H1 (cell line): Measurements from ENCODE around the gene CACNA2D1. TPM values are rescaled to one million over a fixed set of nuclear protein-coding genes. Genes with fewer than 3 reads are reported as not detected.

Source experiments
- CTCF ChIA-PET: fragments of 300-600 bp; sonication (Branson Sonifier 250); formaldehyde crosslinking; loops from one replicate; lab custom pipeline; 2021; ENCODE audit not compliant: partially characterized antibody; lab: Charles Lee
- POLR2A ChIA-PET: fragments of 300-600 bp; sonication (Branson Sonifier 250); formaldehyde crosslinking; loops from one replicate; lab custom pipeline; 2021; ENCODE audit warnings: inconsistent platforms; ENCODE audit not compliant: partially characterized antibody; lab: Charles Lee
- DNase-seq, 2 experiments: peaks; one replicate each; pipeline versions ENCODE4 v3.0.0 to v3.0.0-alpha.2; 2010 to 2022; ENCODE audit warnings: low spot score in 2 of 2, low read depth in 1 of 2, mixed read lengths in 1 of 2
- FAIRE-seq: peaks from 2 replicates; lab custom pipeline; 2011; peaks lifted over from hg19 to GRCh38; lab: Jason Lieb, UNC
- H2AFZ ChIP-seq: 2 replicates; pipeline ENCODE4 v1.8.1; 2012; ENCODE audit warnings: low read length, inconsistent platforms
- H2AK5ac ChIP-seq: 2 replicates; pipeline ENCODE4 v1.6.1; 2013; ENCODE audit warnings: low read depth, low read length
- H2BK120ac ChIP-seq: replicated peaks from 2 replicates; pipeline ENCODE3; 2013; ENCODE audit warnings: low read depth, low read length, inconsistent platforms
- H2BK12ac ChIP-seq: 2 replicates; pipeline ENCODE4 v1.6.1; 2013; ENCODE audit warnings: low read depth, low read length
- H2BK15ac ChIP-seq: 2 replicates; pipeline ENCODE4 v1.6.1; 2013; ENCODE audit warnings: low read length
- H2BK20ac ChIP-seq: 2 replicates; pipeline ENCODE4 v1.6.1; 2013; ENCODE audit warnings: low read length
- H2BK5ac ChIP-seq: 2 replicates; pipeline ENCODE4 v1.6.1; 2013; ENCODE audit warnings: low read depth, low read length
- H3K14ac ChIP-seq: 2 replicates; pipeline ENCODE4 v1.6.1; 2013; ENCODE audit warnings: inconsistent platforms; ENCODE audit not compliant: insufficient read length
- H3K18ac ChIP-seq: 2 replicates; pipeline ENCODE4 v1.6.1; 2013; ENCODE audit warnings: low read length; ENCODE audit errors: extremely low read depth
- H3K23ac ChIP-seq: 2 replicates; pipeline ENCODE4 v1.6.1; 2013; ENCODE audit warnings: inconsistent platforms; ENCODE audit not compliant: insufficient read length
- H3K23me2 ChIP-seq: 2 replicates; pipeline ENCODE4 v1.6.1; 2013; ENCODE audit warnings: low read depth, low read length
- H3K27ac ChIP-seq: 2 replicates; pipeline ENCODE4 v1.6.1; 2011; ENCODE audit warnings: low read depth, low read length, inconsistent platforms
- H3K27me3 ChIP-seq, 4 experiments: replicated peaks in 1 of 4; 1 replicate in 1 of 4; 2 replicates in 3 of 4; pipeline versions ENCODE4 v1.6.1 to v1.8.1; 2011 to 2013; ENCODE audit warnings: low read length in 3 of 4, mild to moderate bottlenecking in 3 of 4, inconsistent platforms in 2 of 4, mixed read lengths in 2 of 4, moderate library complexity in 1 of 4; ENCODE audit not compliant: control insufficient read depth in 3 of 4, insufficient read depth in 3 of 4; ENCODE audit errors: extremely low read depth in 1 of 4
- H3K36me3 ChIP-seq, 4 experiments: 2 replicates each; pipeline versions ENCODE4 v1.6.1 to v1.8.1; 2011 to 2013; ENCODE audit warnings: mild to moderate bottlenecking in 4 of 4, low read length in 3 of 4, moderate library complexity in 2 of 4, control low read depth in 1 of 4, inconsistent platforms in 1 of 4; ENCODE audit not compliant: insufficient read depth in 4 of 4, control insufficient read depth in 2 of 4
- H3K4ac ChIP-seq: replicated peaks from 2 replicates; pipeline ENCODE3; 2013; ENCODE audit warnings: low read length, low read depth, mixed read lengths, inconsistent platforms; ENCODE audit not compliant: insufficient read length
- H3K4me1 ChIP-seq, 4 experiments: replicated peaks in 1 of 4; 1 replicate in 1 of 4; 2 replicates in 3 of 4; pipeline versions ENCODE4 v1.6.1 to v1.8.1; 2011 to 2013; ENCODE audit warnings: low read length in 3 of 4, inconsistent platforms in 2 of 4, mixed read lengths in 1 of 4; ENCODE audit not compliant: insufficient read depth in 4 of 4, control insufficient read depth in 3 of 4
- H3K4me2 ChIP-seq, 2 experiments: 2 replicates each; pipeline versions ENCODE4 v1.6.1 to v1.8.1; 2011 to 2013; ENCODE audit warnings: low read depth in 2 of 2, low read length in 2 of 2, control low read depth in 1 of 2, inconsistent platforms in 1 of 2, mild to moderate bottlenecking in 1 of 2; ENCODE audit not compliant: insufficient read depth in 1 of 2
- H3K4me3 ChIP-seq, 4 experiments: fragments of 200-600, 300-600 bp in 1 of 4; sonication (generic), shearing (Covaris generic), sonication (Bioruptor Twin) in 1 of 4; 2 replicates each; pipeline versions ENCODE4 v1.5.1 to v1.8.1; 2011 to 2016; ENCODE audit warnings: low read length in 4 of 4, low read depth in 3 of 4, control low read depth in 2 of 4, inconsistent platforms in 2 of 4, mild to moderate bottlenecking in 2 of 4, mixed read lengths in 1 of 4, moderate library complexity in 1 of 4; ENCODE audit not compliant: insufficient read depth in 2 of 4; ENCODE audit errors: extremely low read depth in 1 of 4
- H3K56ac ChIP-seq: replicated peaks from 2 replicates; pipeline ENCODE3; 2013; ENCODE audit warnings: low read depth, mild to moderate bottlenecking, mixed read lengths, low read length, inconsistent platforms; ENCODE audit not compliant: insufficient read length
- H3K79me1 ChIP-seq: 2 replicates; pipeline ENCODE4 v1.6.1; 2013; ENCODE audit warnings: low read depth, low read length, control low read depth
- H3K79me2 ChIP-seq, 2 experiments: 2 replicates each; pipeline versions ENCODE4 v1.6.1 to v1.8.1; 2012 to 2013; ENCODE audit warnings: low read length in 2 of 2, mild to moderate bottlenecking in 2 of 2, inconsistent platforms in 1 of 2; ENCODE audit not compliant: insufficient read depth in 2 of 2, control insufficient read depth in 1 of 2
- H3K9ac ChIP-seq, 4 experiments: replicated peaks in 1 of 4; 1 replicate in 1 of 4; 2 replicates in 3 of 4; pipeline versions ENCODE4 v1.6.1 to v1.8.1; 2011 to 2013; ENCODE audit warnings: low read depth in 3 of 4, low read length in 3 of 4, control low read depth in 2 of 4, mild to moderate bottlenecking in 2 of 4, moderate library complexity in 2 of 4, inconsistent platforms in 1 of 4; ENCODE audit errors: extremely low read depth in 1 of 4
- H3K9me3 ChIP-seq, 2 experiments: 2 replicates each; pipeline versions ENCODE4 v1.6.1 to v1.8.1; 2012 to 2013; ENCODE audit warnings: mild to moderate bottlenecking in 2 of 2, moderate library complexity in 2 of 2, control low read depth in 1 of 2, inconsistent platforms in 1 of 2, low read depth in 1 of 2, low read length in 1 of 2, mixed read lengths in 1 of 2; ENCODE audit not compliant: insufficient read depth in 2 of 2
- H4K20me1 ChIP-seq, 2 experiments: replicated peaks in 1 of 2; 2 replicates each; pipeline versions ENCODE3 to v1.8.1; 2011 to 2013; ENCODE audit warnings: inconsistent platforms in 2 of 2, low read length in 2 of 2, mild to moderate bottlenecking in 1 of 2; ENCODE audit not compliant: insufficient read depth in 2 of 2, control insufficient read depth in 1 of 2
- H4K5ac ChIP-seq: 2 replicates; pipeline ENCODE4 v1.6.1; 2013; ENCODE audit warnings: low read length, low read depth, mixed read lengths, inconsistent platforms; ENCODE audit not compliant: insufficient read length
- H4K8ac ChIP-seq: 2 replicates; pipeline ENCODE4 v1.8.0; 2013; ENCODE audit warnings: mild to moderate bottlenecking, moderate library complexity, low read length, inconsistent platforms; ENCODE audit not compliant: insufficient read depth; ENCODE audit errors: extremely low read depth
- H4K91ac ChIP-seq: replicated peaks from 2 replicates; pipeline ENCODE3; 2013; ENCODE audit warnings: low read length, mixed read lengths, inconsistent platforms; ENCODE audit not compliant: insufficient read length
- BCL11A ChIP-seq, 2 experiments: IDR thresholded peaks; one replicate each; pipeline ENCODE4 v1.6.1; 2011; ENCODE audit warnings: low read depth in 2 of 2, low read length in 2 of 2, mild to moderate bottlenecking in 2 of 2
- CREB1 ChIP-seq: IDR thresholded peaks from 2 replicates; pipeline ENCODE4 v1.6.1; 2012; ENCODE audit warnings: inconsistent platforms
- EGR1 ChIP-seq: IDR thresholded peaks from 2 replicates; pipeline ENCODE4 v1.6.1; 2011; ENCODE audit warnings: low read depth, low read length, borderline replicate concordance
- RFX5 ChIP-seq: IDR thresholded peaks from 2 replicates; pipeline ENCODE4 v1.6.1; 2011; ENCODE audit warnings: low read depth, low read length, improper control_type of control experiment, borderline replicate concordance
- SAP30 ChIP-seq: fragments of 300-600 bp; sonication (generic); IDR thresholded peaks from 2 replicates; pipeline ENCODE4 v1.7.1; 2012; ENCODE audit warnings: low read length, moderate library complexity, mild to moderate bottlenecking, inconsistent platforms; ENCODE audit not compliant: insufficient read depth, insufficient replicate concordance
- SP1 ChIP-seq: IDR thresholded peaks from 2 replicates; pipeline ENCODE4 v1.6.1; 2011; ENCODE audit warnings: low read depth, low read length
- SP4 ChIP-seq: IDR thresholded peaks from 2 replicates; pipeline ENCODE4 v1.6.1; 2012; ENCODE audit warnings: low read length, inconsistent platforms
- TAF1 ChIP-seq: IDR thresholded peaks from 2 replicates; pipeline ENCODE4 v1.6.1; 2011; ENCODE audit warnings: mild to moderate bottlenecking, low read depth, low read length
- TAF7 ChIP-seq: optimal IDR thresholded peaks from 2 replicates; pipeline ENCODE3; 2011; ENCODE audit warnings: low read depth, mild to moderate bottlenecking, inconsistent platforms, low read length, moderate library complexity, borderline replicate concordance
- TCF12 ChIP-seq: IDR thresholded peaks from 2 replicates; pipeline ENCODE4 v1.6.1; 2011; ENCODE audit warnings: low read depth, mild to moderate bottlenecking, low read length
- TEAD4 ChIP-seq: IDR thresholded peaks from 2 replicates; pipeline ENCODE4 v1.6.1; 2012; ENCODE audit warnings: low read depth, low read length, inconsistent platforms, mixed read lengths
- WGBS, 2 experiments: shearing (Covaris generic) in 1 of 2; methylation state at CpG; one replicate each; pipeline versions ENCODE4 v1.1.6 to v1.1.7; 2013 to 2015; ENCODE audit warnings: low lambda C conversion rate in 2 of 2, mixed read lengths in 2 of 2, inconsistent platforms in 1 of 2, low coverage in 1 of 2, missing lambda C conversion rate in 1 of 2; ENCODE audit not compliant: insufficient replicate concordance in 2 of 2, insufficient coverage in 1 of 2, insufficient read length in 1 of 2; ENCODE audit errors: extremely low coverage in 1 of 2, missing lambda C conversion rate in 1 of 2; 5-methylcytosine and 5-hydroxymethylcytosine counted together
- polyA plus RNA-seq, 7 experiments: library from polyadenylated mRNA; depleted of rRNA in 3 of 7; stranded (reverse) in 5 of 7; unstranded in 2 of 7; fragments of >200 nt in 5 of 7; fragments of 200-250 nt in 2 of 7; gene quantifications; 1 replicate in 5 of 7; 2 replicates in 1 of 7; 4 replicates in 1 of 7; pipeline versions ENCODE4 v1.2.1 to v1.2.3, GENCODE V29; 2011 to 2013; ENCODE audit warnings: missing spikeins in 2 of 7, mixed read lengths in 2 of 7
- total RNA-seq: library from RNA; stranded (reverse); fragmentation: NEBNext Ultra II Directional; extraction: Animal tissue kit (Norgen Biotek cat#: 25700); gene quantifications from 2 replicates; pipeline ENCODE4 v1.2.1, GENCODE V29; 2021
- TF ChIP-seq, protein P1 (sequence below): IDR thresholded peaks from 2 replicates; pipeline ENCODE4 v1.6.1; 2012; ENCODE audit warnings: low read length, inconsistent platforms

Gene CACNA2D1
- total and polyA plus RNA-seq, 2 of the 8 experiments (the other 6 are each of a cell fraction or from before 2014, with no cell fraction given), result 4.3 to 27.3 TPM

- no peaks in the 10 kb centered on the region for H4K20me1 ChIP-seq
- H2BK12ac ChIP-seq, result no peak overlapping the region
- peaks cover 0 to 5% of the 10 kb centered on the region in 2 experiments; a peak in 1 of 4 replicates for H3K9me3 ChIP-seq
- FAIRE-seq (no peak), DNase-seq (no peak)
- H2AK5ac ChIP-seq, result no peak overlapping the region
- no peak overlapping the region for H3K9ac ChIP-seq
- H3K23ac ChIP-seq, result no peak overlapping the region
- no peaks in the 10 kb centered on the region for H3K36me3 ChIP-seq
- no peaks in the 10 kb centered on the region for H3K27me3 ChIP-seq
- TF ChIP-seq EGR1, result no peak
- TF ChIP-seq SAP30, result no peak
- TF ChIP-seq SP4, result no peak
- TF ChIP-seq TAF7, result no peak
- TF ChIP-seq, protein P1, sequence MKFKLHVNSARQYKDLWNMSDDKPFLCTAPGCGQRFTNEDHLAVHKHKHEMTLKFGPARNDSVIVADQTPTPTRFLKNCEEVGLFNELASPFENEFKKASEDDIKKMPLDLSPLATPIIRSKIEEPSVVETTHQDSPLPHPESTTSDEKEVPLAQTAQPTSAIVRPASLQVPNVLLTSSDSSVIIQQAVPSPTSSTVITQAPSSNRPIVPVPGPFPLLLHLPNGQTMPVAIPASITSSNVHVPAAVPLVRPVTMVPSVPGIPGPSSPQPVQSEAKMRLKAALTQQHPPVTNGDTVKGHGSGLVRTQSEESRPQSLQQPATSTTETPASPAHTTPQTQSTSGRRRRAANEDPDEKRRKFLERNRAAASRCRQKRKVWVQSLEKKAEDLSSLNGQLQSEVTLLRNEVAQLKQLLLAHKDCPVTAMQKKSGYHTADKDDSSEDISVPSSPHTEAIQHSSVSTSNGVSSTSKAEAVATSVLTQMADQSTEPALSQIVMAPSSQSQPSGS, result no peak
- TF ChIP-seq TEAD4, result no peak
- TF ChIP-seq RFX5, result no peak
- TF ChIP-seq BCL11A (IDR thresholded peaks at IDR 0.05; ENCODE audit: low read depth in 2 of 2, low read length in 2 of 2), result no peak
- TF ChIP-seq TCF12, result no peak
- no peak for TF ChIP-seq SP1
- no peak for TF ChIP-seq CREB1
- TF ChIP-seq TAF1, result no peak
- H3K23me2 ChIP-seq, result no peaks in the 10 kb centered on the region
- H2BK20ac ChIP-seq, result no peak overlapping the region
- H2AFZ ChIP-seq, result no peak overlapping the region
- no peak overlapping the region for H3K4ac ChIP-seq
- H3K27ac ChIP-seq, result no peak overlapping the region
- H2BK15ac ChIP-seq, result no peak overlapping the region
- H4K91ac ChIP-seq, result no peak overlapping the region
- no peak overlapping the region for H2BK5ac ChIP-seq
- no peak overlapping the region for H3K14ac ChIP-seq
- no peak overlapping the region for H3K4me3 ChIP-seq
- H3K18ac ChIP-seq, result no peak overlapping the region
- H4K8ac ChIP-seq, result no peak overlapping the region
- ChIA-PET POLR2A (no interaction called here), CTCF (no interaction called here)
- 93% methylated on average over 2 of the region's 2 CpGs; no CpG with 5 or more reads in 1 of the 2 experiments for WGBS, 2 experiments
- H2BK120ac ChIP-seq, result no peak overlapping the region
- no peaks in the 10 kb centered on the region for H3K4me1 ChIP-seq
- no peaks in the 10 kb centered on the region for H3K79me1 ChIP-seq
- H3K4me2 ChIP-seq, result no peak overlapping the region
- H3K79me2 ChIP-seq, result no peaks in the 10 kb centered on the region
- H4K5ac ChIP-seq, result no peak overlapping the region
- H3K56ac ChIP-seq, result no peak overlapping the region
Measured at GRCh38 chr7:81903115-81903514, 540.5 kb downstream of the CACNA2D1 start.
